IPS-11a (cell line): Measurements from ENCODE around the gene PLA2G12B.
"Not testable (repeated sequence)": the region's sequence is repeated elsewhere in the genome, so short reads cannot be mapped to it uniquely, and the experiment has no call there.

Experiments
- H3K4me3 ChIP-seq: one replicate; pipeline ENCODE4 v1.5.1; 2013; ENCODE audit warnings: low read depth, low read length, control low read depth

Gene PLA2G12B

DNA sequence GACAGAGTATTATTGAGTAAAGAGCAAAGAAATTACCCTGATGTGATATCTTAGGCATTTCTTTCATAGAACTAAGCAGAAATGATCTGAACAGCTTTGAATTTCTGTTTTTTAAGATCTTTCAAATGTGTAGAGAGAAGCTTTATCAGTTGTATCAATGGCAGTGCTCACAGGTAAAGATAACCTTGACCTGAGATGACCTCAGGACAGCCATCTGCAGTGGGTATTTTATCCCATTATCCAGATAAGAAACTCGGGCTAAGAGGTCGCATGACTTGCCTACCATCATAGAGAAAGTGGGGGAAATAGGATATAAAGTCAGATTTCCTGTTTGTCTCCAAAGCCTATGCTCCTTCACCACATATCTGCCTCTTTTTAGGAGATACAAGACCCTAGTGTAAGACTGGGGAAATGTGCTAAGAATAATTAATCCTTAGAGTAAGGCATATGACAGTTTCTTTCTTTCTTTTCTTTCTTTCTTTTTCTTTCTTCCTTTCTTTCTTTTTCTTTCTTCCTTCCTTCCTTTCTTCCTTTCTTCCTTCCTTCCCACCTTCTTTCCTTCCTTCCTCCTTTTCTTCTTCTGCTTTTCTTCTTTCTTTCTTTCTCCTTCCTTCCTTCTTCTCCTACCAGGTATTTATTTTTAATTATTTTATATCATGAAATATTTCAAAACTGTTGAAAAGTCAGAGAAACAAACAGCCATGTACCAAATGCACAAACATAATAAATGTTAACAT, 10.9 kb downstream of the PLA2G12B start:
- no peak overlapping the region for H3K4me3 ChIP-seq

DNA sequence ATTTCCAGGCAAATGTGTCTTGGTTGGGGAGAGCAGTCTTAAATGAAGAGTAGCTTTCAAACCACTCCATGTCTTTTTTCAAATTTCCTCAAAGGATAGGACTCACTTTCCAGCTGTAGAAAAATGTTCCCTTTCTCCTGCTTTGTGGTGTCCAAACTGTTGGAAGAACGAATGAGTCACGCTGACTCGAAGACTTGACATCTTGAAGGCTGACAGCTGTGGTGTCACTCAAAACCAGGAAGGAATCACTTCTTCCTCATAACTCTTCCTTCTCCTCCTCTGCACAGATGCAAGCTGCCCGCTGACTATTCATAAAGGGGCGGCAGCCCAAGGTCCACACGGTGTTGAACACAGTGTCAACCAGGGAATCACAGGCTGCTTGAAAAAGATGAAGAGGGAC, 19.2 kb downstream of the PLA2G12B start:
- H3K4me3 ChIP-seq, result no peak overlapping the region

DNA sequence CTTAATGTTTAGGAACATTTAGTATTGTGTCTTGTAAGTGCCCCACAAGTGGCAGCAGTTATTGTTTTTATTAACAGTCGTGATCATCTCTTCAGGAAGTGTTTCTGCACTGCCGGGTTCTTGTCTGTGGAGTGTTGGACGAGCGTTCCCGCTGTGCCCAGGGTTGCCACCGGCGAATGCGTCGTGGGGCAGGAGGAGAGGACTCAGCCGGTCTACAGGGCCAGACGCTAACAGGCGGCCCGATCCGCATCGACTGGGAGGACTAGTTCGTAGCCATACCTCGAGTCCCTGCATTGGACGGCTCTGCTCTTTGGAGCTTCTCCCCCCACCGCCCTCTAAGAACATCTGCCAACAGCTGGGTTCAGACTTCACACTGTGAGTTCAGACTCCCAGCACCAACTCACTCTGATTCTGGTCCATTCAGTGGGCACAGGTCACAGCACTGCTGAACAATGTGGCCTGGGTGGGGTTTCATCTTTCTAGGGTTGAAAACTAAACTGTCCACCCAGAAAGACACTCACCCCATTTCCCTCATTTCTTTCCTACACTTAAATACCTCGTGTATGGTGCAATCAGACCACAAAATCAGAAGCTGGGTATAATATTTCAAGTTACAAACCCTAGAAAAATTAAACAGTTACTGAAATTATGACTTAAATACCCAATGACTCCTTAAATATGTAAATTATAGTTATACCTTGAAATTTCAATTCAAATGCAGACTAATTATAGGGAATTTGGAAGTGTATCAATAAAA, 22.2 kb downstream of the PLA2G12B start:
- no peak overlapping the region for H3K4me3 ChIP-seq

DNA sequence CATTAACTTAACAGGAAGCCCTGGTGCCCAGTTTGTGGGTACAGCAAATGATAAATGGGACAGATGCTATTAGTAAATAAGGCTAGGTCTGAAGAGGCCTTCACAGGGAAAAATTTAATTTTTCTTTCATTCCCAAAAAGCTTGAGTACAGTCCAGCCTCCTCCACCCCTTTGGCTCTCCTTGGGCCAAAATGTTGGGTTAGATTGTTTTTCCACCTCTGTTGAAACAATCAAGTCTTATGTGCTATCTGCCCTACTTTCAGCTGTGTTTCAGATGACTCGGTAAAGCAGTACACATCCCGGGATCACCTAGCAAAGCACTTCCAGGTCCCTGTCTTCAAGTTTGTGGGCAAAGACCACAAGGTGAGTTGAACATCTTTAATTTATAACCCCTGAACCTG, 24.3 kb downstream of the PLA2G12B start:
- no peak overlapping the region for H3K4me3 ChIP-seq

DNA sequence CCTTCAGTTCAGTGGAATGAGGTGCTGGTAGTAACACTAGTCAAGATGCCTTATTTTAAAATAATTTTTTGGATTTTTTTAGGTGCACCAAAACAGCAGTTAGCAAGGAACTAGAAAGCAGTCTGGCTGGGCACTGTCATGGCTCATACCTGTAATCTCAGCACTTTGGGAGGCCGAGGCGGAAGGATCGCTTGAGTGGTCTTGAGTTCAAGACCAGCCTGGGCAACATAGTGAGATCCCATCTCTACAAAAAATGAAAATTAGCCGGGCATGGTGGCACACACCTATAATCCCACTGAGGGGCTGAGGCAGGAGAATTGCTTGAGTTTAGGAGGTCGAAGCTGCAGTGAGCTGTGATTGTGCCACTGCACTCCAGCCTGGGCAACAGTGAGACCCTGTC, 25.8 kb downstream of the PLA2G12B start:
- no peak overlapping the region for H3K4me3 ChIP-seq

DNA sequence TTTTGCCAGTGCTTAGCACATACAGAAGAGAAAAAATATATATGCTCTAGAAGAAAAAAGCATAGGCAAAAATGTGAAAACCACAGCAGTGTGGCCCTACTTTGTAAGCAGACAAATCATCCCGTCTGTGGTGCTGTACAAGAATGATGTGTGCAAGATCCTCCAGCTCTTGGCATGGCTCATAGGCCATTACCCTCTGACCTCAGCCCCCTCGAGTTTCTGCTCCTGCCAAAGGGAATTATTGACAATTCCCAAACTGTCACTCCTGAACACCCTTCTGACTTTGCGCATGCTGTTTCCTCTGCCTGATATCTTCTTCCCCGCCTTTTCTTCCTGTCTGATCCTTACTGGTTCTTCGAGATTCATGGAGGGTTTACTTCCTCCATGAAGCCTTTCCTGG, 27.1 kb downstream of the PLA2G12B start:
- no peak overlapping the region for H3K4me3 ChIP-seq

DNA sequence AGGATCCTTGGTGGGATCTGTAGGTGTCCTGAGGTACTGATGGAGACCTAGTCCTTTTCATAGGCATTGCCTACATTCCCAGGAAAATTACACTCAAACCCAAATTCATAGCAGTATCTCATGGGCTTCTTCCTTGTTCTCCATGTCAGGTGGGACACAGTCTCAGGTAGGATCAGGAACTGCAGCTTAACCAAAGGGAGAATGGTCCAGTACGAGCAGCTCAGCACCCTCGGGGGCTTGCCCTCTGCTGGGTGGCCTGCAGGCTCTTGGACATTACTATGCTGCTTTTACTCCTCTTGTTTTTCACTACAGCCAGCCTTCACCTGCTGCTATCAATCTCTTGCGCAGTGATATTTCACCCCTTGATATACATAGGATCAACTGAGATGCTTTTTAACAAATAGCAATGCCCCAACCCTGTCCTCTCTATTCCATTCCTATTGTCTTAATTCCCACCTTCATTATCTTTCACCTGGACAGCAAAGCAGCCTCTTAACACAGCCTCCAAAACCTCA, 28.6 kb downstream of the PLA2G12B start:
- H3K4me3 ChIP-seq, result no peak overlapping the region

DNA sequence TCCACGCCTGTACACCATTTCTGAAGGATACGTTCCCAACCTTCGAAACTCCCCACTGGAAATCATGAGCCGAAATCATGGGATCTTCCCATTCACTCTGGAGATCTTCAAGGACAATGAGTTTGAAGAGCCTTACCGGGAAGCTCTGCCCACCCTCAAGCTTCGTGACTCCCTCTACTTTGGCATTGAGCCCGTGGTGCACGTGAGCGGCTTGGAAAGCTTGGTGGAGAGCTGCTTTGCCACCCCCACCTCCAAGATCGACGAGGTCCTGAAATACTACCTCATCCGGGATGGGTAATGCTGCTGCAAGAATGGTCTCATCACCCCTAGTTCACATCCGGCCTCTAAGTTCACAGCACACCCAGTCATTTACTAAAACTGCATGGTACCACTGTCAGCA, 30.3 kb downstream of the PLA2G12B start:
- H3K4me3 ChIP-seq, result no peak overlapping the region

DNA sequence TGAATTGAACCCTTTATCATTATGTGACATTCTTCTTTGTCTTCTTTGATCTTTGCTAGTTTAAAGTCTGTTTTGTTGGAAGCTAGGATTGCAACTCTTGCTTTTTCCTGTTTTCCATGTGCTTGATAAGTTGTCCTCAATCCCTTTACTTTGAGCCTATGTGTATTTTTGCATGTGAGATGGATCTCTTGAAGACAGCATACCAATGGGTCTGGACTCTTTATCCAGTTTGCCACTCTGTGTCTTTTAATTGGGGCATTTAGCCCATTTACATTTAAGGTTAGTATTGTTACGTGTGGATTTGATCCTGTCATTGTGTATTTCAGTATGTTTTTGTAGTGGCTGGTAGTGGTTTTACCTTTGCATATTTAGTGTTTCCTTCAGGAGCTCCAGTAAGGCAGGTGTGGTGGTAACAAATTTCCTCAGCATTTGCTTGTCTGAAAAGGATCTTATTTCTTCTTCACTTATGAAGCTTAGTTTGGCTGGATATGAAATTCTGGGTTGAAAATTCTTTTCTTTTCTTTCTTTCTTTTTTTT, 33.4 kb downstream of the PLA2G12B start:
- not testable (repeated sequence) for H3K4me3 ChIP-seq

DNA sequence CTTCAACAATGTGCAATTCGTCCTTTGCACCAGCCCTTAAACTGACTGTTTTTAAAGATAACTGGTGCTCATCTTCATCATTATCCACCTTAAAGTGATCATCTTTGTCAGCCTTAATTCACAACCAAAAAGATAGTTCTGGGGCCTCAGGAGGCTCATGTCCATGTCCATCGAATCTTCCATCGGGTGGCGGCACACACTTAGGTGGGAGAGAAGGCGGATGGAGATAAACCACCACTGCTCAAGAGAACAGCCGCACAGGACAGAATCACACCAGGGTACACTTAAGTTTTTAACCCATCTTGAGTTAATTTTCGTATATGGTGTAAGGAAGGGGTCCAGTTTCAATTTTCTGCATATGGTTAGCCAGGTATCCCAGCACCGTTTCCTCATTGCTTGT, 36.3 kb downstream of the PLA2G12B start:
- H3K4me3 ChIP-seq, result no peak overlapping the region

DNA sequence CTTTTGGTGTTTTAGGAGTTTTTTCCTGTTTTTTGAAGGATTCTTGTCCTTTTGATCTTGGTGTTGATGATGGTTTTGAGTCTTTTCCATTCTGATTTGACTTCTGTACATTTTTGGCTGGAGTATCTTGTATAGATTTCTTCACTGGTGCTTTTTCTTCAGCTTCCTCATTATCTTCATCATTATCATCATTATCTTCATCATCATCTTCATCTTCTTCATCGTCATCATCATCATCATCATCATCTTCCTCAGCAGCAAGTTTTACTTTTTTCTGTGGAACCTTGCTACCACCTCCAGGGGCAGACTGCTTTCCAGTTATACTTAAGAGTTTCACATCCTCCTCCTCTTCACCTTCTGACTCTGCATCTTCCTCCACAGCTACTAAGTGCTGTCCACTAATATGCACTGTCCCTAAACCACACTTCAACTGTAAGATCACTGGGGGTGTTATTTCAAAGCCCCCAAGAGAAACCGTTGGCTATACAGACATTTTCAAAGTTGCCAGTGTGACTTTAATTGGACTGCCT, 36.7 kb downstream of the PLA2G12B start:
- H3K4me3 ChIP-seq, result not testable (repeated sequence)

DNA sequence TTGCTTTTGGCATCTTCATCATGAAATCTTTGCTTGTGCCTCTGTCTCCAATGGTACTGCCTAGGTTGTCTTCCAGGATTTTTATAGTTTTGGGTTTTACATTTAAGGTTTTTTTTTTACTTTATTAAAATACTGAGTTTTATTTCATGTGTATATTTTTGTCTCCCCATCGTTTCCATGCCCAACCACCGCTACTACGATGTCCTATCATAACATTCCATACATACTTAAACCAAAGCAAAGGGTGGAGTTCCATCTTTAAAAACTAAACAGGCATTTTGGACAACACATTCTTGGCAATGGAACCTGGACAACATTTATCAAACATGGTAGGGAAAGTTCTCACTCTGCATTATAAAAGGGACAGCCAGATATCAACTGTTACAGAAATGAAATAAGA, 37.4 kb downstream of the PLA2G12B start:
- H3K4me3 ChIP-seq, result not testable (repeated sequence)

DNA sequence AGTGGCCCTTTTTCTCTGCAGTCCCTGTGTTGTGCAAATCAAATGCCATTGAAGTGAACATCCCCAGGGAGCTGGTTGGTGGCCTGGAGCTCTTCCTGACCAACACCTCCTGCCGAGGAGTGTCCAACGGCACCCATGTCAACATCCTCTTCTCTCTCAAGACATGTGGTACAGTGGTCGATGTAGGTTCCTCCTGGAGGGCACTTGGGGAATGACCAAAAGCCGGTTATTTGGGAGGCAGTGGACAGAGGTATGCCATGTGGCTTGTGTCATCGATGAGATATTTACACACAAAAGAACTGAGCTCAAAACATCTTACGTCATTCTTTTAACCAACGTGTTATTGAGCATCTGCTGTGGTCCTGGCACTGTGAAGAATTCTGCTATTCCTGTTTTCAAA, 41.3 kb downstream of the PLA2G12B start:
- no peak overlapping the region for H3K4me3 ChIP-seq

DNA sequence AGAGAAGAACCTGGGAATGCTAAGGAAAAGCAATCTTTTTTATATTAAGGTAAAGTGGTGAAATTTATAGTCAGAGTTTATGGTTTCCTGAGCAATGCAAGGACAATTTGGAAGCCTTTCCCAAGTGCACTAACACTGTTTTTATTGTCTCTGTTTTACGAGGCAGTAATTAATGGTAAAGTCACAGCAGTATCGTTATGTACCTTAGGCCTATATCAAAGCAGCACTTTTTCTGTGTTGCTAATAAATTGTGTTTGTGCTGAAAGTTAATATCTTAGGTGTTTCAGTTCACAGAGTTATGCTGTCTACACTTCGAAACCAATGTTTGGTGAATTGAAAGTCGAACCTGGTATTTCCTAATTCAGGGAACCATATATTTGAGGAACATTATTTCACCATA, 41.9 kb downstream of the PLA2G12B start:
- H3K4me3 ChIP-seq, result no peak overlapping the region

DNA sequence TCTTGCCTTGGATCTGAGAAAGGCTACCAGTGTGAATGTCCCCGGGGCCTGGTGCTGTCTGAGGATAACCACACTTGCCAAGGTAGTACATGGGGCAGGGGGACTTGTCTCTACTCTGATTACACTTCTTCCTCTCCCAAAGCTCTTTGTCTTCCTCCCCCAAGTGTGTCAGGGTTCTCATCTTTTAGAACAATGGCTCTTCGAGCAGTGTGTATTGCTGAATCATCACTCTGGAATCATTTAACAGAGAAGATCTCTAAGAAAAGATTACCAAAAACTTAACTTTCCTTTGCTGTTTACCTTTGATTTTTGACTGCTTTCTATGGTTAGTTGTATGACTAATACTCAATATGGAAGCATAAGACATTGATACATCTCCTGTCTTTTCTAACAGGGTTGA, 42.8 kb downstream of the PLA2G12B start:
- no peak overlapping the region for H3K4me3 ChIP-seq

DNA sequence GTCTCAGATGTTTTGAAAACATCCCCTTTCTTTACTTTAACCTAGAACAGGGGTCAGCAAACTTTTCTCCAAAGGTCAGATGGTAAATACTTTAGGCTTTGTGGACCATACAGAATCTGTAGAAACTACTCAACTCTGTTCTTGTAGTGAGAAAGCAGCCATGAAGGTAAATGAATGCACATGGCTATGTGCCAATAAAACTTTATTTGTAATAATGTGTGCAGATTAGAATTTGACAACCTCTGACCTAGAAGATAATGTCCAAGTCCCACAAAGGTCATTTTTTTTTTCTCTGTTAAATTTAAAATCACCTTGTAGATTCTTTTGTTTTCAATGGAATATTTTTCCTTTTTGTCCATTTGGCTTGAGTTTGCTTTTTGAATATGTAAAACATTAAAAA, 43.9 kb downstream of the PLA2G12B start:
- no peak overlapping the region for H3K4me3 ChIP-seq

DNA sequence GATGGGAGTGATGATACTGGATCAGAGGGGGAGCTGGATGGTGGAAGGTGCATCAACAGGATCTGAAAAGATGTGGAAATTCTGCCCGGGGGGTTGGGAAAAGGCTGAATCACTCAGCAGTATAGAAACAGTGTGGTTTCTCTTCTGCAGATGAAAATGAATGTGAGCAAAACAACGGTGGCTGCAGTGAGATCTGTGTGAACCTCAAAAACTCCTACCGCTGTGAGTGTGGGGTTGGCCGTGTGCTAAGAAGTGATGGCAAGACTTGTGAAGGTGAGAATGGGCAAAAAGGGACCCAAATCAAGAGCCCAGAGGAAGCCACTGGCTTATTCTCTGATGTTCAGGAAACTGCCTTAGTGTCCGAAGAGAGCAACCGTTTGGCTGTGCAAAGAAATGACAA, 48.2 kb downstream of the PLA2G12B start:
- no peak overlapping the region for H3K4me3 ChIP-seq

DNA sequence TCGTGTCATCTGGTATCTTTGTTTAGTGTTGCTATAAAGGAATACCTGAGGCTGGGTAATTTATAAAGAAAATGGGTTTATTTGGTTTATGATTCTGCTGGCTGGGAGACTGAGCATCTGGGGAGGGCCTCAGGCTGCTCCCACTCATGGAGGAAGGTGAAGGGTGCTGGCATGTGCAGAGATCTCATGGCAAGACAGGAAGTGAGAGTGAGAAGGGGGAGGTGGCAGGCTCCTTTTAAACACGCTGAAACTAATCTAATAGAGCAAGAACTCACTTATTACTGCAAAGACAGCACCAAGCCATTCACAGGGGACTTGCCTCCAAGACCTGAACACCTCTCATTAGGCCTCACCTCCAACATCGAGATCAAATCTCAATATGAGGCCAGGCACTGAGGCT, 49.8 kb downstream of the PLA2G12B start:
- no peak overlapping the region for H3K4me3 ChIP-seq

DNA sequence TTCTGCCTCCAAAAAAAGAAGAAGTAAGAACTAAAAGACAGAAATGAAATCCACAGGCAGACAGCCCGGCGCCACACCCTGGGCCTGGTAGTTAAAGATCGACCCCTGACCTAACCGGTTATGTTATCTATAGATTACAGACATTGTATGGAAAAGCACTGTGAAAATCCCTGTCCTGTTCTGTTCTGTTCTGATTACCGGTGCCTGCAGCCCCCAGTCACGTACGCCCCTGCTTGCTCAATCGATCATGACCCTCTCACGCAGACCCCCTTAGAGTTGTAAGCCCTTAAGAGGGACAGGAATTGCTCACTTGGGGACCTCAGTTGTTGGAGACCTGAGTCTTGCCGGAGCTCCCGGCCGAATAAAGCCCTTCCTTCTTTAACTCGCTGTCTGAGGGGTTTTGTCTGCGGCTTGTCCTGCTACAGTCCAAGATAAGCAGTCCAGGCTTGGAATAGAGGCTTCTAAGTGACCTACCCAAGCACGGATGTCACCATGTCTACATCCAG, 50.6 kb downstream of the PLA2G12B start:
- not testable (repeated sequence) for H3K4me3 ChIP-seq

DNA sequence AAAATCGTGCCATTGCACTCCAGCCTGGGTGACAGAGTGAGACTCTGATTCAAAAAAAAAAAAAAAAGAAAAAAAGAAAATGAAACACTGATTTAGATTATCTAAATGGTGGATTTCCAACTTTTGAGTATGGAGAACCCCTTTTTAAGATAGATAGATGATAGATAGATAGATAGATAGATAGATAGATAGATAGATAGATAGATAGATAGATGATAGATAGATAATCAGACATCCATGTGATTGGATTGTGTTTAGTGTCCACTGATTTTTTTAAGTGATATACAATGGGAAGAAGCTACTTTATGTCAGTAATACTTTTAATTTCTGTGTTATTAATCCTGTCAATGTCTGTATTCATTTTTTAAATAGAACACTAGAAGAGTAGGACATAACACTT, 55.1 kb downstream of the PLA2G12B start:
- H3K4me3 ChIP-seq, result no peak overlapping the region

DNA sequence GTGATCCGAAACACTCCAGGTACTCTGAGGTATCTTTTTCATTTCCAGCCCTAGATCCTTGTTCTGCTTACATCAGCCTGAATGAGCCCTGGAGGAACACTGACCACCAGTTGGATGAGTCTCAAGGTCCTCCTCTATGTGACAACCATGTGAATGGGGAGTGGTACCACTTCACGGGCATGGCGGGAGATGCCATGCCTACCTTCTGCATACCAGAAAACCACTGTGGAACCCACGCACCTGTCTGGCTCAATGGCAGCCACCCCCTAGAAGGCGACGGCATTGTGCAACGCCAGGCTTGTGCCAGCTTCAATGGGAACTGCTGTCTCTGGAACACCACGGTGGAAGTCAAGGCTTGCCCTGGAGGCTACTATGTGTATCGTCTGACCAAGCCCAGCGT, 56.0 kb downstream of the PLA2G12B start:
- H3K4me3 ChIP-seq, result no peak overlapping the region
